HG03575 (cell line): ENCODE data around the gene MRPL46.
"Not testable (repeated sequence)": the region's sequence is repeated elsewhere in the genome, so short reads cannot be mapped to it uniquely, and the experiment has no call there.

Experiments used
- ATAC-seq: cut with Tn5 transposase; IDR thresholded peaks from one replicate; pipeline ENCODE4 v1.9.1; 2021; ENCODE audit not compliant: unreplicated experiment, insufficient number of reproducible peaks, low FRiP score; ENCODE audit errors: extremely low read depth

Gene MRPL46

DNA sequence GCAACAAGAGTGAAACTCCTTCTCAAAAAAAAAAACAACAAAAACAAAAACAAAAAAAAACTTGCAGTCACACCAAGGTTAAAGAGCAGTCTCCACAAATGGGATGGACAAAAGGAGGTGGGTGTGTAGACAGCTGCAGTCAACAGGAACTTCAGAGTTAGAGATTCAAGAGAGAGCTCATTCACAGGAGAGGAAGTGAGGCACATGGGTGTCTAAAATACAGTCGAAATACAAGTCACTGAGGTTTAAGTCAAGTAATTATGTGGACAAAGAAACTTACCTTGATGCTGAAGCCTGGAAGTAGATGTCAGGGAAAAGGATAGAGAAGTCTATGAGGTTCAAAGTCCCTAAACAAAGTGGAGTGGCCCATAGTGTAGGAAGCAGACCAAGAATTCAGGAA is 15.1 kb upstream of the MRPL46 start:
- no peak for ATAC-seq

DNA sequence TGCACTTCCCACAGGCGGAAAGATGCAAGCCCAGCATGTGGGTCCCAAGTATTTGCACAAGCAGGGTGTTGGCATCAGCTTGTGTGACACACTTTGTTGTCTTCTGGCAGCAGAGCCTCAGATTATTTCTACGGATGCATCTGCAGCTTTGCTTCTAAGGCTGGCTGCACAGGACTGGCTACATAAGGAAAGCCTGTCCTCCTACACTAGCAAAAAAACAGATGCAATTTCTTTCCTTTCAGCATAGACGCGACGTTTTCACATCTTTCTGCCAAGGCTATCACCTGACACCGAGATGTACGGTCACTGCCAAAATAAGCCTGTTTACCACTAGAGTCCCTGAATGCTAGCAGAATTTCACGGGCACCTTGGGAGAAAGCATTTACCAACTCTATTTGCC is 13.8 kb upstream of the MRPL46 start:
- ATAC-seq = no peak

DNA sequence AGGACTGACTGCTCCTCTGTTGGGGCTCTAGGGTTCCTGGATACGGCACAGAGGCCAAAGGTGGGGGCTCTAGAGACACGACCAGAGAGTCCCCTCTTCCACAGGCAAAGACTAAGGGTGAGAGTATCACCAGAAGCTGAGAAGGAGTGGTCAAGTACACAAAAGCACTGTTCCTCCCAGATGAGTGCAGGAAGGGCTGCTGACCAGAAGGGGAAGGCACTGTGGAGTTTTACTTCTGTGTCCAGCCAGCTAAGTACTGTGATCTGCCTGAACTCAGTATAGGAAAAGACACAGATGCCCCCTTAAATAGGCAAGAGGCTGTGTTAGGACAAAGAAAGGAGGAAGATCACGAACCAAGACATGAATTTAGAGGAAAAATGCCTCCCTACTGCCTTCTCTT is 12.0 kb upstream of the MRPL46 start:
- no peak for ATAC-seq

DNA sequence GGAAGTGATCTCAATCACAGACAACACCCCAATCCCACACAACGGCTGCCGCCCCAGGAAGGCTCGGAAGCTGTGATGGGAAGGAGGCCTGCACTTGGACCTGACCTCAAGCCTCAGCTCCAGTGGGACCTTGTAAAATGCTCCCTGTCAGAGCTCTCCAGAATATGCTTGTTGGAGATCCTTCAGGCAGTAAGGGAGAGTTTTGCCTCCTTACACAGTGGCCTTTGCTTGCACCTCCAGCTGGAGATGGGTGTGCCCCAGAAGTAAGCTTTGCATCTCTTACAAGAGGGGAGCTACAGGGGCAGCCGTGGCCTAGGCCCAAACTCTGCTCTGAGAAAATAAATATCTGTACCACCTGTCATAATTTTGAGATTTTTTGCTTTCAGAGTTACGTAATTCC is 10.7 kb upstream of the MRPL46 start:
- ATAC-seq = no peak

DNA sequence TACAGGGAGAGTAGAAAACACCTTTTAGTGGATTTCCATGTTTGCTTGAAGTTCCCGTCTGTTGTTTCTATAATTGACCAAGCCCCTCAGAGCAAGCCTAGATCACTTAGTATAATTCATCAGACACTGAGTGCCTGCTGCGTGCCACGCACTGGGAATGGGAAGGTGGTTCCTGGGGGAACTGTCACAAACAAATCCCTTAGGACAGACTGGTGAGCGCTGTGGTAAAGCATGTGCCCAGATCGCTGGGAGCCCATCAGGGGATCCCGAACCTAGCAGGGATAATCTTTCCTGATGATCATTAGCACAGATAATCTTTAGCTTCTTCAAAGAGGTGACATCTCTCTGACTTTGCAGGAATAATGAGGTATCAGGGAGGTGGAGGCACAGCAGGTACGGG is 9.9 kb upstream of the MRPL46 start:
- ATAC-seq = no peak

DNA sequence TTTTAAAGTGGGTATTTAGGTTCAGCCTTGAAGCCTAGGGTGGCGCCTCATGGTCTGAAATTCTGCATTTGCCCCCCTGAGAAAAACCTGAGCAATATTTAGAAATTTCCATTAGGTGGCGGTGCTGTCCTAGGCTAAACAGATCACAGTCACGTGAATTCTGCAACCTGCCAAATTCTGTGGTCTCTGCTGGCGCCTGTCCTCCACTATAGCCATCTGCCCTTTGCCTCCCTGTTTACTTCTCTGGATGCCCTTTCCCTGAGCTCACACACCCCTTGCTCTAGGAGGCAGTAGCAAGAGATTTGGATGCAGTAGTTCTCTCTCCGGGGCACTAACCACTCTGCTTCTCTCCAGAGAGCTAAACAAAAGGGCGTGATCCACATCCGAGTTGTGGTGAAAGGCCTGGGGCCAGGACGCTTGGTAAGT is 9.5 kb upstream of the MRPL46 start:
- no peak for ATAC-seq

DNA sequence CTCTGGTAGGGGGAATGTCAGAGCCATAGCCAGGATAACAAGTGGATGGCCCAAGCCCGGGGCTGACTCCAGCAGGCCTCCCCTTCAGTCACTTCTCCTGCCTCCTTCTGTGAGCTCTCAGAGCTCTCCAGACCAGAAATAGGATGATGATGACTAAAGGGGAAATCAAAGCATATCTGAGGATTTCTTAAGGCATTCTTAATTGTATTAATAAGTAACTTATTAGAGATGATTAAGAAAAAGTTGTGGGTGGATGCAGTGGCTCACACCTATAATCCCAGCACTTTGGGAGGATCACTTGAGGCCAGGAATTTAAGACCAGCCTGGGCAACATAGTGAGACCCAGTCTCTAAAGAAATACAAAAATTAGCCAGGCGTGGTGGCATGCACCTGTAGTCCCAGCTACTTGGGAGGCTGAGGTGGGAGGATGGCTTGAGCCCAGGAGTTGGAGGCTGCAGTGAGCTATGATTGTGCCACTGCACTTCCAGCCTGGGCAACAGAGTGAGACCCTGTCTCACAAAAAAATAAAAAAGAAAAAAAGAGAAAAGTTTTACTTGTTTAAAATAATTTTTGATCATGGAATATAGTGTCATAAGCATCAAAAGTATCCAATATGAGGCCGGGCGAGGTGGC is 6.6 kb upstream of the MRPL46 start:
- not testable (repeated sequence) for ATAC-seq

DNA sequence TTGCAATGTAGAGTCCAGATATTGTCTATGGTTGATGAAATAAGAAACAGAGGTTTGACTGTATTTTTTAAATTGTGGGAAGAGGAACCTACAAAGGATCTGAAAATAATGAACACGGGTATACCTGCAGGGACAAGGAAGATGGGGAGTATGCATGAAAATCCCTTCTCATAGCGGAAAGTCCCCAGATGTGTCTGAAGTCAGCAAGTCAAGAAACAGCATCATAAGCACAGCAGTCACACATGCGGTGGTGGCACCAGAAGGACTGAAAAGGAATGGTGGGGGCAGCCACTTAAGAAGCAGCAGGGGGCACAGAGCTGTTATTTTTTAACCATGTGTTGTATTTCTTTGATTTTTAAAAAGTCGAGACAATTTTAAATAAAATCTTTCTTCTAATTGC is 5.0 kb upstream of the MRPL46 start:
- no peak for ATAC-seq

DNA sequence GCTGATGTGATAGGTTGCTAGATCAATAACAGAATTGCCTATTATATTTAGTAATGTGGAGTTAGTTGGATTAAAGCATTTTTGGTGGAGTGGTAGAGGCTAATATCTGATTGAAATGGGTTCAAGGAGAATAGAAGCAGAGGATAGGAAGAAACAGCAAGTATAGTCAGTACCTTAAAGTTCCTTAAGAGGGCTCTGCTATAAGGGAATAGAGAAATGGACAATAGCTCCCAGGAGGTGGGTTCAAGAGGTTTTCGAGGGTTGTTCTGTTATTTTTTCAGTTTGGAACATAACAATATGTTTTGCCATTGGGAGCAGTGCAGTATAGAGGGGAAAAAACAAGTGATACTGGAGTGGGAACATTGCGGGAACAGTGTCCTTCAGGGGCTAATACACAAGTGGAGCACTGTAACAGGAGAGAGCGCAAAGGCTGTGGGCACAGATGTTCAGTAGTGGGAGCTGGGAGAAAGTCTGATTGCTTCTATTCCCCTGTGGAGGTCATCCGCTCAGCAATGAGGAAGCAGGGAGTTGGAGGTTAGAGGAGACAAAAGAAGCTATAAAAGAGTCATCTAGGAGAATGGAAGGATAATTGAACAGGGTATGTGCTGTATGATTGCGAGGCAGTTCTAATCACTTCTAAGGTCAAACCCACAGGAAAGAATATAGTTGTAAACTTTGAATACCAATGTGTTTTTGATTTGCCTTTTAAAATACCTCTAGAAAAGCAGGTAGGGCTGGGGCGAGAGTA is 3.6 kb upstream of the MRPL46 start:
- no peak for ATAC-seq

DNA sequence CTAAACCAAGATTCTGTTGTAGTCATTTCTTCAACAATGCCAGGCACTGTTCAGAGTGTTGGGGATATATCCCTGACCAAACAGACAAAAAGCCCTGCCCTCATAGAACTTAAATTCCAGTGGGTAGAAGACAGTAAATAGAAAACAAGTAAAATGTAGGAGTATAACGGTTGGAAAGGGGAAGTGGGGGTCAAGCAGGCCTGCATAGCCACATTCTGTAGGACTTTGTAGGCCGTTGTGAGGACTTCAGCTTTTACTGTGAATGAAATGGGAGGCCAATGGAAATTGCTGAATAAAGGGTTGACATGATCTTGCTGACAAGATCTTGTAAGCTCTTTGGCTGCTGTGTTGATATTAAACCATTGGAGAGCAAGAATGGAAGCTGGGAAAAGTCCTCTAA is 2.1 kb upstream of the MRPL46 start:
- no peak for ATAC-seq

DNA sequence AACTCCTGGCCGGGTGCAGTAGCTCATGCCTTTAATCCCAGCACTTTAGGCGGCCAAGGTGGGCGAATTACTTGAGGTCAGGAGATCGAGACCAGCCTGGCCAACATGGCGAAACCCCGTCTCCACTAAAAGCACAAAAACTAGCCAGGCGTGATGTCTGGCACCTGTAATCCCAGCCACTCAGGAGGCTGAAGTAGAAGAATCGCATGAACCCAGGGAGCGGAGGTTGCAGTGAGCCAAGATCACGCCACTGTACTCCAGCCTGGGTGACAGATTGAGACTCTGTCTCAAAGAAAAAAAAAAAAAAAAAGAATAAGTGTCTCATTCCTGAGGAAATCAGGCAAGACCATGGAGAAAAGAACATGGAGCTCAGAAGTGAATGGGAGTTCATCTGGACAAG is 1.5 kb upstream of the MRPL46 start:
- ATAC-seq = not testable (repeated sequence)

DNA sequence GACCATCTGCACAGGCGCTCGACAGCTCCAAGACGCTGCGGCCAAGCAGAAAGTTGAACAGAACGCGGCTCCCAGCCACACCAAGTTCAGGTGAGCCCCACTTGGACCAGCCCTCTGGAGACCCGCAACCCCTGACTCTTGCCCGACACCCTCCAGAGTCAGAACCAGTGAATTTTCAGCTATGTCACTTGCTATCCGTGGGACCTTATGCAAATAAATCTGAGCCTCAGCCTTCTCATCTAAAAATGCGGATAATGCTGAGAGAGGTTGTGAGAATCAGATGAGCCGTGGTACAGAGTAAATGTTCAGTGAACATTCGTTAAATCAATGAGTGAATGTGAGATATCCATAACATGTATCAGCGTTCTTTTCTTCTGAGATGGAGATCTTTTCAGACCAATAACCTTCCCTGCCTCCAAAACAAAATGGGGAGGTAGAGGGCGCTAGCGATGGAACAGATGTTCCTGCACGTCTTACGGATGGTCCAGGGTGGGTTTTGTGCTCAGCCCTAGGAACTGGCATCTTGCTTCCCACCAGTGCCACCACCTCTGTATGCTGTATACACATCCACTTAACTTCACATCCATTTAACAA is 844 bp upstream of the MRPL46 start:
- ATAC-seq = no peak

DNA sequence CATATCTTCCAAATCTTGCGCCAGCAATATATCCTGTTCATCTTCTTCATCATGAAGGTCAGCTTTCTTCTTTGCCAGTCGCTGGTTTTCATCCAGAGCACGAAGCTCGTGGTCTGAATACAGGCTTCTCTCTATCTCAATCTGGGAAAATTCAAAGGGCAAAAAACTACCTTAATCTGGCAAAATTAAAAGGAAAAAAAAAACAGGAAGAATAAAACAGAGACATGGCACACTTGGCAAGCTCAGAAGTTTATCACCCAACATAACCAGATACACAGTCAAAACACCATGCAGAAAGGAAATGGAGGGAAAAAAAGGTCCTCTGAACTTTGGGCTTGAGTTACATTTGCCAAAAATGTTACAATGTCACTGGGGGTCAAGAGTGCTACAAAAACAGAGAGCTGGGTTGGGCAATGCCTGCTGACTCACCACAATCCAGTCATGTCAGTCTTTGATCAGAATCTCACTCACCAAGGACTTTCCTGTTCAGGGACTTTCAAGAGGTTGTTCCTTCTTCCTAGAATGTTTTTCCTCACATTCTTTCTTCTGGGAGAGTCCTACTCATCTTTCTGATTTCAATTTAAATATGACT is 1.5 kb downstream of the MRPL46 start:
- ATAC-seq = no peak

DNA sequence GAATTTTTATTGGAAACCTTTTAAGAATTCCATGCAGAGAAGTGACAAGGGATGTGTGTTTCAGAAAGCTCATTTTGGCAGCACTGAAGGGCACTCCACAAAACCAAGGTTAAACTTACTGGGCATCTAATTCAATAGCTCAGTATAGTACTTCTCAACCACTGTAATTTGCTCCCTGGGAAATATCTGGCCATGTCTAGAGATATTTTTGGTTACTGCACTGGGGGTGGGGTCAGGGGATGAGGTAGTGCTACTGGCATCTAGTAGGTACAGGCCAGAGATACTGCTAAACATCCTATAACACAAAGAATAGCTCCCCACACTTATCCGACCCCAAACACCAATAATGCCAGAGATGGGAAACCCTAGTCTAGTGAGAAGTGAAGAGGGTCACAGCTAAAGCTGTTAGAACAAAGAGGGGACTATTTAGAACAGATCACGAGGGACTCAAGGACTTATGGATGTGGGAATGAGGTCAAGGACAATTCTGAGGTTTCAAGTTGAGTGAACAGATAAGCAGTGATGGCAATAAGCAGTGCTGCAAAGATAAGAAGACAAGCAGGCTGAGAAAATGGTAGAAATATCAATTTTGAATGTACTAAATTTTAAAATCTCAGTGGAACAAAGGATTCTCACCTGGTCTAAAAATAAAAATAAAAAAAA is 3.2 kb downstream of the MRPL46 start:
- ATAC-seq = no peak

DNA sequence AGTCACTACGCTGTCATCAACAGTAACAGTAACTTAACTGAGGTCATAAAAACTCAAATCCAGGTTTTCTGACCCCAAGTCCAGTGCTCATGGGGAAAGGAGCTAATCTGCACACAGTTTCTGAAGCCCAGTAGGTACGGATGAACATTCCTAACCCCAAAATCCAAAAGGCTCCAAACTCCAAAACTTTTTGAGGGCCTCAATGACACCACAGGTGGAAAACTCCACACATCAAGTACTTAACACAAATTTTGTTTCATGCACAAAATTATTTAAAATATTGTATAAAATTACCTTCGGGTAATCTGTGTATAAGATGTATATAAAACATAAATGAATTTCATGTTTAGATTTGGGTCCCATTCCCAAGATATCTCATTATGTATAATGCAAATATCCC is 10.5 kb downstream of the MRPL46 start:
- no peak for ATAC-seq

DNA sequence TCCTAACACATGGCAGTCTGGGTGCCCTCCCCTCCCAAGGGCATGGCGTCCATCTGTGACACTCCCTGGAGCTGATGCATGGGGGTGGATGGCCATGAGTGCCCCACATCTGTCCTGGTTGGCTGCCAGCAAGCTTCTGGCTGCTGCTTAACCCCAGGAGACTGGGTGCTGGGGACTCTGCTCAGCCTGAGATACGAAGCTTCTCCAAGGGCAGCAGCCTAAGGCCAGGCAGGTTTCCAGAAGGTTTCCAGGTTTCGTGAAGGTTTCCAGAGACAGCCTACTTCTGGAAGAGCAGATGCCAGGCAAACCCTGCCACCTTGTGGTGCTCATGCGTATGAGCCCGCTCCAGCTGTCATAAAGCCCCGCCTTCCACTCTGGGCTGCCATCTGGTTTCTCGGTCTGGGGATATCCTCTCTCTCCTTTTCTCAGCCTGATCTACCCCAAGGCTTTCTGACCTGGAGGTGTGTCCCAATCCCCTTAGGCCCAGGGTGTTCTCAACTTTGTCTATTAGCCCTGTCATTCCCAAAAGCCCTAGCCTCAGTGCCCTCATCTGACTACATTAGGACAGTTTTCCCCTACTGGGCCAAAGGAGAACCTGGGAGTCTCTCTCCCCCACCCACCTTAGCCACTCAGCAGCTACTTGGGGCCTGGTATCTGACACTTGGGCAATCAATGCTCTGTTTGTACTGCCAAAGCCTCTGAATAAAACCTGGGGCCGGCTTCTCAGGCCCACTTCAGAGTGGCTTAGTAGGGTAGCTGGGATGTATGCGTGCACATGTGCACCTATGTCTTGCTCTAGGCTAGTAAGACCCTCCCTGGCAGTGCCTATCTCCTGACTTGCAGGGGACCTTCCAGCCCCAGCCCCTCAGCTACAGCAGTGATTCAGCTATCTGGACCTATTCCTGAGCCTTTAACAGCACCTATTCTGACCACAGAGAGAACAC is 12.0 kb downstream of the MRPL46 start:
- peak; percentile 54 for ATAC-seq

DNA sequence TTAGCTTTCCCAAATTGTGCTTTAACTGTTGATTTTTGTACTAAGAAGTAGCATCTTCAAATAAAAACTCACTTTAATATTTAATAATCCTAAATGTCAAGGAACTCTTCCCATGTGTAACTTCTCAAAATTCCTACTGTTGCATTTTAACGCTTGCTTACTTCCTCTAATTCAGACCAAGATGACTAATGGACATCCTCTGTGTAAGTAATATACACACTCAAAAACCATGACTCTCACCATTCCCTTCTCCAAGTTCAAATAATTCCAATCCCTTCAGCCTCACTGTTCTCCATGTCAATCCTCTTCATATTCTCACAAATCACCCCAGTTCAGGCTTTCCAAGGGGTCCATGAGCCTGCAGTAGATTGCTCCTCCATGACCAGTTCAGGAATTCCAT is 13.0 kb downstream of the MRPL46 start:
- no peak for ATAC-seq

DNA sequence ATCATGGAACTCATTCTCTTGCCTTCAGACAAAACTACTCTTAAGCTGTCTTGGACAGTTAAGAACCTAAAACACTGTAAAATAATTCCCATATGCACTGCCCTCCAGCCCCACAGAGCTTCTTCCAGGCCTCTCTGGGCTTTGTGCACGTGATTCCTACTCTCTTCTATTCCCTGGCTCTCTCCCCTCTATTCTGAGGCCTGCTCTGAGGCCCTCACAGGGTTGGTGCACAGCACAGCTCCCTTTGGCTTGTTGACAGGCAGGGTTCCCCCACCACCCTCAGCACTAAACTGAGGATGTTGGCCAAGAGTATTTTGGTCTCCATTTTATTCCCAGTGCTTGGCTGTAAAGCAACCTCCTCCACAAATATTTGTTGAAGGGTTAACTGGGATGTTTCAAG is 13.5 kb downstream of the MRPL46 start:
- no peak for ATAC-seq
